Thoracic aorta (tissue), 2 donors: Measurements from ENCODE around the gene TENM3. TPM values are rescaled to one million over a fixed set of nuclear protein-coding genes. Genes with fewer than 3 reads are reported as not detected.

Source experiments
- ATAC-seq: fragments of 150-250 bp; one replicate; pipeline ENCODE4 v1.8.0; 2017; ENCODE audit warnings: low read depth; ENCODE audit not compliant: insufficient number of reproducible peaks, low FRiP score
- DNase-seq: peaks from one replicate; pipeline ENCODE4 v3.0.0-alpha.2; 2020; ENCODE audit warnings: low spot score
- H3K27ac ChIP-seq, 2 donors: fragments of 200-600 bp; sonication (generic); 1 replicate in 1 of 2; 2 replicates in 1 of 2; pipeline ENCODE4 v1.5.1; 2016; ENCODE audit warnings: mild to moderate bottlenecking in 2 of 2, moderate library complexity in 2 of 2
- H3K27me3 ChIP-seq: fragments of 200-600 bp; sonication (generic); replicated peaks from 2 replicates; pipeline ENCODE4 v1.6.0; 2016; ENCODE audit warnings: mild to moderate bottlenecking; ENCODE audit not compliant: insufficient read depth
- H3K36me3 ChIP-seq: fragments of 200-600 bp; sonication (generic); one replicate; pipeline ENCODE4 v1.5.1; 2016
- H3K4me1 ChIP-seq, 2 donors: fragments of 200-600 bp; sonication (generic); 1 replicate in 1 of 2; 2 replicates in 1 of 2; pipeline versions ENCODE4 v1.5.1 to v1.6.0; 2016; ENCODE audit warnings: low read depth in 2 of 2, mild to moderate bottlenecking in 1 of 2; ENCODE audit not compliant: control insufficient read depth in 1 of 2
- H3K4me3 ChIP-seq: fragments of 200-600 bp; sonication (generic); 2 replicates; pipeline ENCODE4 v1.5.1; 2016; ENCODE audit warnings: mild to moderate bottlenecking
- H3K9me3 ChIP-seq: fragments of 200-600 bp; sonication (generic); 2 replicates; pipeline ENCODE4 v1.5.1; 2016
- CTCF ChIP-seq: fragments of 200-600 bp; sonication (generic); IDR thresholded peaks from one replicate; pipeline ENCODE4 v1.5.1; 2019; ENCODE audit warnings: antibody characterized with exemption
- total RNA-seq, 2 donors: library from RNA; depleted of rRNA; stranded (reverse); fragments of >200 nt; gene quantifications; one replicate each; pipeline versions ENCODE4 v1.1.0 to v1.2.3, GENCODE V29; 2016

TENM3 gene
- total RNA-seq, 2 donors from 2014 or later: 0.68 to 8.0 TPM

GRCh38 chr4:182310316-182310715 lies 67.1 kb downstream of the TENM3 start:
- Histone ChIP-seq H3K4me3 (no peak overlapping the region), H3K36me3 (no peaks in the 10 kb centered on the region), H3K9me3 (peaks cover 4% of the 10 kb centered on the region), H3K27me3 (no peaks in the 10 kb centered on the region), H3K27ac (no peak overlapping the region), H3K4me1 (no peaks in the 10 kb centered on the region)
- ATAC-seq (no peak), DNase-seq (no peak)
- no peak for TF ChIP-seq CTCF

- H3K36me3 ChIP-seq: no peaks in the 10 kb centered on the region
- no peak for DNase-seq
- no peaks in the 10 kb centered on the region for H3K27me3 ChIP-seq
- H3K4me1 ChIP-seq: no peaks in the 10 kb centered on the region
- H3K27ac ChIP-seq: no peak overlapping the region
- ATAC-seq: no peak
- TF ChIP-seq CTCF: no peak
- H3K9me3 ChIP-seq: peaks cover 4% of the 10 kb centered on the region
- no peak overlapping the region for H3K4me3 ChIP-seq
These were observed 67.8 kb downstream of the TENM3 start for GRCh38 chr4:182310962-182311361.

- no peak for DNase-seq
- ATAC-seq: no peak
- H3K9me3 ChIP-seq: peaks cover 4% of the 10 kb centered on the region
- H3K4me1 ChIP-seq: no peaks in the 10 kb centered on the region
- TF ChIP-seq CTCF: no peak
- H3K4me3 ChIP-seq: no peak overlapping the region
- H3K27ac ChIP-seq: no peak overlapping the region
- no peaks in the 10 kb centered on the region for H3K27me3 ChIP-seq
- H3K36me3 ChIP-seq: no peaks in the 10 kb centered on the region
These were observed 71.3 kb downstream of the TENM3 start for GRCh38 chr4:182314537-182314936.

GRCh38 chr4:182318256-182318655 lies 75.1 kb downstream of the TENM3 start:
- H3K36me3 ChIP-seq: no peaks in the 10 kb centered on the region
- no peak for TF ChIP-seq CTCF
- H3K4me1 ChIP-seq: no peaks in the 10 kb centered on the region
- DNase-seq (no peak), ATAC-seq (no peak)
- H3K9me3 ChIP-seq: peaks cover 4% of the 10 kb centered on the region
- H3K27ac ChIP-seq: no peak overlapping the region
- H3K4me3 ChIP-seq: no peak overlapping the region
- no peaks in the 10 kb centered on the region for H3K27me3 ChIP-seq

GRCh38 chr4:182320092-182320491 lies 76.9 kb downstream of the TENM3 start:
- Histone ChIP-seq H3K9me3 (no peaks in the 10 kb centered on the region), H3K27ac (no peak overlapping the region), H3K36me3 (no peaks in the 10 kb centered on the region), H3K4me1 (no peaks in the 10 kb centered on the region), H3K27me3 (no peaks in the 10 kb centered on the region), H3K4me3 (no peak overlapping the region)
- no peak for DNase-seq
- no peak for TF ChIP-seq CTCF
- no peak for ATAC-seq
